Fibroblast of lung (primary cell): ENCODE measurements around the gene DHODH.

Source experiments
- CTCF ChIP-seq, 2 donors: IDR thresholded peaks in 1 of 2; conservative IDR thresholded peaks in 1 of 2; 1 replicate in 1 of 2; 2 replicates in 1 of 2; pipeline ENCODE4 v1.5.1; 2011 to 2012; ENCODE audit warnings: low read length in 2 of 2, control low read depth in 1 of 2, inconsistent platforms in 1 of 2, low read depth in 1 of 2, mild to moderate bottlenecking in 1 of 2
- EZH2 ChIP-seq: IDR thresholded peaks from 2 replicates; pipeline ENCODE4 v1.5.1; 2012; ENCODE audit warnings: low read length, control low read depth, mild to moderate bottlenecking; ENCODE audit errors: missing control alignments

- TF ChIP-seq CTCF (conservative IDR thresholded peaks at IDR 0.05 in 1 of 2, IDR thresholded peaks at IDR 0.05 in 1 of 2; ENCODE audit: low read depth in 1 of 2, low read length in 2 of 2) (no peak), EZH2 (no peak)
Measured at GRCh38 chr16:72022127-72022526, 13.6 kb downstream of the DHODH start.
